A549 treated with ZK216348 at 1 μM for 4 hours (cell line): ENCODE measurements around the gene PTPN22. TPM values are rescaled to one million over a fixed set of nuclear protein-coding genes. Genes with fewer than 3 reads are reported as not detected.

Source experiments
- total RNA-seq: library from RNA; stranded (reverse); fragments of 200-300 nt; extraction: Qiagen RNA extraction; gene quantifications from 5 replicates; pipeline ENCODE4 v1.2.3, GENCODE V29; 2022; ENCODE audit warnings: low read depth

PTPN22 gene
- total RNA-seq, result not detected in 5 replicates

DNA sequence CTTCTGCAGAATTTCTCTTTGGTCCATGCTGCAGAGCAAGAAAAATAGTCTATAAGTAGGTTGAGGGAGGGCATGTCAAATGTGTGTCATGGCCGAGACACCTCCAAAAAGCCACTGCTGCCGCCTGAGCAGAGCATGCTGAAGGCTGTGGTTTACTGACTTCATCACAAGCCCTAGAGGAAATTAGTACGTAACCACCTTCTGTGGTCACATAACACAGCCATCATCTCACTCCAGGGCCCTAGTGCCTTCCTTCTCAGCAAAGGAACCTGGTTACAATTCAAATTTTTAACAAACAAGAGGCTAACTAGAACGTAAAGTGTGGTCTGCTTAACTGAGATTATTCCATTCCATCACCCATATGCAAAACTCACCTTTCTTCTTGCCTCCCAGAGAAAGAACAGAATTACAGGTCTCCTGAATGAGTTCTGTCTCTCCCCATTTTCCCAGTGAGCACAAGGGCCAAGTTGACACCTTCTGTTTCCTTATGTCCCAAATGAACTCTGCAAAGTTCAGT lies at the start of gene PTPN22:
PTPN22 (minus strand) TSS at position 116 of the 517 bp plus-strand sequence.

GRCh38 chr1:113904674-113905434 lies 33.3 kb upstream of the PTPN22 start, which contains the start of the genes AP4B1 and DCLRE1B:
Gene AP4B1, minus strand, starts transcription at chr1:113904799. Its CDS starts 82 bp downstream, at chr1:113904717.
Gene DCLRE1B, plus strand, starts transcription at chr1:113905326. Its CDS starts 261 bp downstream, at chr1:113905587.

GRCh38 chr1:113887402-113888175 lies 16.1 kb upstream of the PTPN22 start, which contains the start of gene BCL2L15:
Gene BCL2L15, minus strand, starts transcription at chr1:113887581. Its CDS starts 206 bp downstream, at chr1:113887375.

GRCh38 chr1:113811888-113812660 lies 59.4 kb downstream of the PTPN22 start, which contains the start of gene RSBN1:
Gene RSBN1, minus strand, starts transcription at chr1:113812476. Its CDS starts 64 bp downstream, at chr1:113812412.

Other genes with a start within 250 kb of the PTPN22 start
- gene PHTF1, start 112.2 kb downstream of the PTPN22 start, total RNA-seq, result 12.0 to 16.8 TPM (median 15.1 TPM) in 5 replicates
- 3.3 to 4.1 TPM (median 3.8 TPM) in 5 replicates for gene RSBN1, start 59.2 kb downstream of the PTPN22 start, total RNA-seq
- 0.64 to 2.0 TPM (median 0.86 TPM) in 5 replicates for gene BCL2L15, start 15.9 kb upstream of the PTPN22 start, total RNA-seq
- gene AP4B1, start 33.1 kb upstream of the PTPN22 start, total RNA-seq, result 7.8 to 9.9 TPM (median 9.1 TPM) in 5 replicates
- gene DCLRE1B, start 33.6 kb upstream of the PTPN22 start, total RNA-seq, result 8.2 to 10.9 TPM (median 8.9 TPM) in 5 replicates
- gene HIPK1, start 57.6 kb upstream of the PTPN22 start, total RNA-seq, result 10.2 to 19.2 TPM (median 14.7 TPM) in 5 replicates
- 2.4 to 3.7 TPM (median 3.6 TPM) in 5 replicates for gene OLFML3, start 107.8 kb upstream of the PTPN22 start, total RNA-seq